LNCaP clone FGC (cell line): ENCODE data around the gene TNNC2.

Experiments used
- DNase-seq: peaks from one replicate; pipeline ENCODE4 v3.0.0-alpha.2; 2011; ENCODE audit warnings: low read depth
- H3K4me3 ChIP-seq: 2 replicates; pipeline ENCODE4 v1.5.1; 2011; ENCODE audit warnings: mild to moderate bottlenecking, low read depth, low read length, control low read depth
- TF ChIP-seq, protein P1 (sequence below): IDR thresholded peaks from 2 replicates; pipeline ENCODE4 v1.5.1; 2012; ENCODE audit warnings: mild to moderate bottlenecking; ENCODE audit not compliant: control insufficient read depth, insufficient read depth; ENCODE audit errors: extremely low read depth

TNNC2 gene

DNA sequence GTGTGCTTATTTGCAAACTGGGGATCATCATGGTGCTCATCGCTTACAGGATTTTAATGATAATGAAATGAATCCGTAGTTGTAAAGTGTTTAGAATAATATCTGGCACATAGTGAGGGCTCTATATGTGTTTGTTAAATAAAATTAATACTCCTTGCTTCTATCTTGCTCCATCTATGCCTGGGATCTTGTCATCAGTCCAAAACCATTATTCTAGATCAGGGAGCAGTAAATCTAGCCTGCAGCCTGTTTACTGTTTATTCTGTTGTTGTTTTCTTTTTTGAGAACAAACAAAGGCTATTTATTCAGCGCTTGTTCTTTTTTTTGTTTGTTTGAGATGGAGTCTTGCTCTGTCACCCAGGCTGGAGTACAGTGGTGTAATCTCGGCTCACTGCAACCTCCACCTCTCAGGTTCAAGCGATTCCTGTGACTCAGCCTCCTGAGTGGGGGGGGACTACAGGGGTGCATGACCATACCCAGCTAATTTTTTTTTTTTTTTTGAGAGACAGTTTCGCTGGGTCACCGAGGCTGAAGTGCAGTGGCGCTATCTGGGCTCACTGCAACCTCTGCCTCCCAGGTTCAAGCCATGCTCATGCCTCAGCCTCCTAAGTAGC is 22.0 kb upstream of the TNNC2 start:
- peak; percentile 44 for DNase-seq
- TF ChIP-seq, protein P1, sequence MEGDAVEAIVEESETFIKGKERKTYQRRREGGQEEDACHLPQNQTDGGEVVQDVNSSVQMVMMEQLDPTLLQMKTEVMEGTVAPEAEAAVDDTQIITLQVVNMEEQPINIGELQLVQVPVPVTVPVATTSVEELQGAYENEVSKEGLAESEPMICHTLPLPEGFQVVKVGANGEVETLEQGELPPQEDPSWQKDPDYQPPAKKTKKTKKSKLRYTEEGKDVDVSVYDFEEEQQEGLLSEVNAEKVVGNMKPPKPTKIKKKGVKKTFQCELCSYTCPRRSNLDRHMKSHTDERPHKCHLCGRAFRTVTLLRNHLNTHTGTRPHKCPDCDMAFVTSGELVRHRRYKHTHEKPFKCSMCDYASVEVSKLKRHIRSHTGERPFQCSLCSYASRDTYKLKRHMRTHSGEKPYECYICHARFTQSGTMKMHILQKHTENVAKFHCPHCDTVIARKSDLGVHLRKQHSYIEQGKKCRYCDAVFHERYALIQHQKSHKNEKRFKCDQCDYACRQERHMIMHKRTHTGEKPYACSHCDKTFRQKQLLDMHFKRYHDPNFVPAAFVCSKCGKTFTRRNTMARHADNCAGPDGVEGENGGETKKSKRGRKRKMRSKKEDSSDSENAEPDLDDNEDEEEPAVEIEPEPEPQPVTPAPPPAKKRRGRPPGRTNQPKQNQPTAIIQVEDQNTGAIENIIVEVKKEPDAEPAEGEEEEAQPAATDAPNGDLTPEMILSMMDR, result no peak
- H3K4me3 ChIP-seq, result no peak overlapping the region

DNA sequence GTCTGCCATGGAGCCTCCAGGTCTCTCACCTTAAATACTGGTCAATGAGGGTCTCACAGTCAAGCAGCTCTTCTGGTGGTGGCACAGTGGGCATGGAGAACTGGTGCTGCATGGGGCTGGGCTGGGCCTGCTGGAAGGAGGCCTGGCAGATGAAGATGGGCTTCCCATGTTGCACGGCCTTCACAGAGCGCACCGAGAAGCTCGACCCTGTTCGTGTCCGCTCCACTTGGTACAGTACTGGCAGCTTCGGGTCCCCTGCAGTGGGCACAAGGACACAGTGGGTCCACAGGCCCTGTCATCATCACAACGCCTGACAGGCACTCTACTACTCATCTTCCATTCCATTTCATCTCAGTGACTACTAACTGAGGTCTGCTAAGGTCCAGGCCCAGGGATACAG is 21.3 kb upstream of the TNNC2 start:
- no peak overlapping the region for H3K4me3 ChIP-seq
- TF ChIP-seq, protein P1, result no peak
- DNase-seq, result no peak

DNA sequence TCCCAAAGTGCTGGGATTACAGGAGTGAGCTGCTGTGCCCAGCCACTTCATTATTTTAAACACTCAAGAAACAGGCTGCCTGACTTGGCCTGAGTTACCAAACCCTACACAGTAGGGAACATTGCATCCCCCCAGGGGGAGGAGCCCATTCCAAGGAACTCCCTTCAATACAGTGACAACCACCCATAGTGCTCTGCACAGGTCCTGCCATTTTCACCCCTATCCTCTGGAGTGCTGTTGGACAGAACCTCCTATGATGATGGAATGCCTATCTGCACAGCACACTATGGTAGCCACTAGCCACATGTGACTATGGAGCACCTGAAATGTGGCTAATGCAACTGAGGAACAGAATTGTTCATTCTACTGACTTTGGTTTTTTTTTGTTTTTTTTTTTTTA is 18.3 kb upstream of the TNNC2 start:
- DNase-seq, result no peak
- H3K4me3 ChIP-seq, result no peak overlapping the region
- TF ChIP-seq, protein P1, result no peak

DNA sequence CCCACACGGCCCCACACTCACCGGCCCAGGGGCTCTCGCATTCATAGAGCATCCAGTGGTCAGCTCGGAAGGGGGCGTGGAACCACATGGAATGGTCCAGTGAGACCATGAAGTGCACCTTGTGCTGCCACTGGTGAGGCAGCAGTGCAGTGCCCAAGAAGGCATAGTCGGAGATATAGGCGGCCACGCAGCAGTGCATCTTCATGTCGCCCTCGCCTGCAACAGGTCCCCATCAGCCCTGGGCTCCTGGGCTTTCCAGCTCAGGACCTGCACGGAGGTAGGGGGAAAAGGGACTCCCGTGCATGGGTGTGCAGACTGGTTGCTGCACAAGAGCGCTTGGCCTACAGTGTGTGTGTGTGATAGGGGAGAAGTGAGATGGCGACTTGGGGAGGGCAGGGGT is 16.4 kb upstream of the TNNC2 start:
- H3K4me3 ChIP-seq, result no peak overlapping the region
- TF ChIP-seq, protein P1, result no peak
- no peak for DNase-seq

DNA sequence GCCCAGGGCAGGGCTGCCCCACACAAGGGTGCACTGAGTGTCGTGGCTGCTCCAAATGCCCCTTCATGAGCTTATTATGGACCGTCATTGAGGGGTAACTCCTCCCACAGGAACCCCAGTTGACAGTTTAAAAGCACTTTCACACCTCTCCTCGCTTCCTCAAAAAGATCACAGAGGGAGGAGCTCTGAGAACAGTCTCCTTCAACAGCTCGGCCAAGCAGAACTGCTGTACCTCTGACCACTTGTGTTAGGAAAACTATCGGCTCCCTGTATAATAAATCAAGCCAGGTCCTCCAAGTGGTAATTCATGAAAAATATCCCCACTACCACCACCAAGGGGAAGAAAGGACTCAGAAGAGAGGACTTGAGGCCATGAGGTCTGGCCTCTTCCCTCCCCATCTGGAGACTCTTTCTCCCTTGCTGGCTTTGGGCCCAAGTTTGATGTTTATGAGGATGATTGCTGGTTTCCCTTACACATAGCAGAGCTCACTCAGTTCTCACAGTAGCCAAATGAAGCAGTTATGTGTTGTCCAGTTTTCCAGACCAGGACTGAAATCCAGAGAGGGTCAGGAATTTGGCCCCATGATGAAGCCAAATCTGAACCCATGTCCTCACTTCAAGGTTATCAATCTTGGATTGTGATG is 15.2 kb upstream of the TNNC2 start:
- no peak for DNase-seq
- no peak overlapping the region for H3K4me3 ChIP-seq

DNA sequence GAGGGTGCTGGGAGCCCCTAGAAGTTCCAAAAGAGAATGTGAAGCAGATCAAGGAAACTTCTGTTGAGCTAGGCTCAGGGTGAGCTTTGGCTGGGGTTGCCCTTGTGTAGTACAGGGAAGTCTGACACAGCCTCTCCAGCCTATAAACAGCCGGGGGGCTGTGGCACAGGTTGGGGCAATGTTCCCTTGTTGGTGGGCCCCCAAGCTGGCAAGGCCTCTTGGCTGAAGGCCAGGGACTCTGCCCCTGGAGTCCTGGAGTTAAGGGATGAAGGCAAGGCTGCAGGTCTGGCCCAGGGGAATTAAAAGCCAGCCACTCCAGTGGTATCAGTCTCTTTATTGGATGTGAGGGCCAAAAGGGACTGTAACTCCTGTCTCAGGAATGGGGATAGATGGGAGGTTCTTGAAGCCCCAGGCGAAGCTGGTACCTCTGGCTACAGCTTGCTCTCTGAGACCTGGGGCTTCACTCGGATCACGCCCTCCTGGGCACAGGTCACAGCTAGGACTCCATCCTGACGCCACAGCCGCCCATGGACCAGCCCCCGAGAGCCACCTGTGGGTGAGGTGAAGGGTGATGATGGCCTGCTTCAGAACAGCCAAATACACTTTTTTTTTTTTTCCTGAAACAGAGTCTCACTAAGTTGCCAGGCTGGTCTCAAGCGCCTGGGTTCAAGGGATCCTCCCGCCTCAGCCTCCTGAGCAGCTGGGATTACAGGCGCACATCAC is 14.5 kb upstream of the TNNC2 start:
- DNase-seq, result no peak
- TF ChIP-seq, protein P1, result no peak

More for the DNA sequence above, 15.2 kb upstream of the TNNC2 start:
- TF ChIP-seq, protein P1, result no peak

DNA sequence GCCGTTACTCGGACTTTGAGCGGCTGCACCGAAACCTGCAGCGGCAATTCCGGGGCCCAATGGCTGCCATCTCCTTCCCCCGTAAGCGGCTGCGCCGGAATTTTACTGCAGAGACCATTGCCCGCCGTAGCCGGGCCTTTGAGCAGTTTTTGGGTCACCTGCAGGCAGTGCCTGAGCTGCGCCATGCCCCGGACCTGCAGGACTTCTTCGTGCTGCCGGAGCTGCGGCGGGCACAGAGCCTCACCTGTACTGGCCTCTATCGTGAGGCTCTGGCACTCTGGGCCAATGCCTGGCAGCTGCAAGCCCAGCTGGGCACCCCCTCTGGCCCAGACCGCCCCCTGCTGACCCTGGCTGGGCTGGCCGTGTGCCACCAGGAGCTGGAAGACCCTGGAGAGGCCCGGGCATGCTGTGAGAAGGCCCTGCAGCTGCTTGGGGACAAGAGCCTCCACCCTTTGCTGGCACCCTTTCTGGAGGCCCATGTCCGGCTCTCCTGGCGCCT is 13.6 kb upstream of the TNNC2 start:
- no peak for DNase-seq
- TF ChIP-seq, protein P1, result no peak
- H3K4me3 ChIP-seq, result no peak overlapping the region

More for the DNA sequence above, 14.5 kb upstream of the TNNC2 start:
- no peak overlapping the region for H3K4me3 ChIP-seq
